Neuronal stem cell (in vitro differentiated cells): Measurements from ENCODE around the gene MACROD2.

Source experiments
- DNase-seq: peaks from one replicate; pipeline ENCODE4 v3.0.0-alpha.2; 2013; ENCODE audit warnings: low spot score
- H2AFZ ChIP-seq: one replicate; pipeline ENCODE4 v1.6.1; 2013; ENCODE audit warnings: mild to moderate bottlenecking, low read length, inconsistent platforms
- H2AK5ac ChIP-seq: 2 replicates; pipeline ENCODE4 v1.6.1; 2013; ENCODE audit warnings: low read depth, mild to moderate bottlenecking, inconsistent platforms, low read length, moderate library complexity, mixed read lengths
- H2BK120ac ChIP-seq: 2 replicates; pipeline ENCODE4 v1.6.1; 2013; ENCODE audit warnings: low read depth, mild to moderate bottlenecking, inconsistent platforms, low read length, moderate library complexity, mixed read lengths
- H2BK12ac ChIP-seq: one replicate; pipeline ENCODE4 v1.6.1; 2013; ENCODE audit warnings: low read length, inconsistent platforms
- H2BK15ac ChIP-seq: 2 replicates; pipeline ENCODE4 v1.6.1; 2013; ENCODE audit warnings: mild to moderate bottlenecking, low read length, inconsistent platforms, mixed read lengths
- H2BK5ac ChIP-seq: one replicate; pipeline ENCODE4 v1.6.1; 2013; ENCODE audit warnings: inconsistent platforms, mild to moderate bottlenecking, low read length, moderate library complexity
- H3K14ac ChIP-seq: one replicate; pipeline ENCODE4 v1.6.1; 2013; ENCODE audit warnings: low read length, inconsistent platforms
- H3K18ac ChIP-seq: 2 replicates; pipeline ENCODE4 v1.6.1; 2013; ENCODE audit warnings: low read length, inconsistent platforms
- H3K23ac ChIP-seq: 2 replicates; pipeline ENCODE4 v1.6.1; 2013; ENCODE audit warnings: low read depth, mild to moderate bottlenecking, mixed read lengths, low read length, inconsistent platforms; ENCODE audit not compliant: poor library complexity
- H3K27ac ChIP-seq: replicated peaks from 3 replicates; pipeline ENCODE4 v1.5.1; 2013; ENCODE audit warnings: low read length, inconsistent platforms
- H3K27me3 ChIP-seq, 3 experiments: 2 replicates each; pipeline ENCODE4 v1.6.1; 2013; ENCODE audit warnings: low read length in 3 of 3, mild to moderate bottlenecking in 2 of 3, inconsistent platforms in 1 of 3, low read depth in 1 of 3, mixed read lengths in 1 of 3, moderate library complexity in 1 of 3; ENCODE audit not compliant: control insufficient read depth in 3 of 3, insufficient read depth in 3 of 3
- H3K36me3 ChIP-seq, 2 donors: replicated peaks in 1 of 2; 2 replicates each; pipeline ENCODE4 v1.6.1; 2013; ENCODE audit warnings: low read length in 2 of 2; ENCODE audit not compliant: control insufficient read depth in 2 of 2, insufficient read depth in 2 of 2
- H3K4ac ChIP-seq: 2 replicates; pipeline ENCODE4 v1.6.1; 2013; ENCODE audit warnings: inconsistent platforms, mild to moderate bottlenecking, low read length, moderate library complexity
- H3K4me1 ChIP-seq, 2 donors: 1 replicate in 1 of 2; 2 replicates in 1 of 2; pipeline ENCODE4 v1.6.1; 2013; ENCODE audit warnings: low read length in 2 of 2, low read depth in 1 of 2; ENCODE audit not compliant: control insufficient read depth in 2 of 2, insufficient read depth in 1 of 2
- H3K4me2 ChIP-seq: one replicate; pipeline ENCODE4 v1.6.1; 2013; ENCODE audit warnings: mild to moderate bottlenecking, low read length, inconsistent platforms; ENCODE audit not compliant: insufficient read depth, poor library complexity, severe bottlenecking
- H3K4me3 ChIP-seq, 2 donors: 2 replicates each; pipeline ENCODE4 v1.5.1; 2013; ENCODE audit warnings: low read length in 2 of 2, mild to moderate bottlenecking in 2 of 2, inconsistent platforms in 1 of 2, moderate library complexity in 1 of 2
- H3K79me1 ChIP-seq: one replicate; pipeline ENCODE4 v1.6.1; 2013; ENCODE audit warnings: low read depth, mild to moderate bottlenecking, inconsistent platforms, low read length, moderate library complexity
- H3K9ac ChIP-seq: one replicate; pipeline ENCODE4 v1.6.1; 2013; ENCODE audit warnings: mild to moderate bottlenecking, low read depth, low read length, inconsistent platforms; ENCODE audit not compliant: poor library complexity
- H3K9me3 ChIP-seq, 2 donors: replicated peaks in 1 of 2; 2 replicates each; pipeline versions ENCODE3 to v1.6.1; 2013; ENCODE audit warnings: low read length in 2 of 2, mild to moderate bottlenecking in 2 of 2, inconsistent platforms in 1 of 2, low read depth in 1 of 2, mixed read lengths in 1 of 2, moderate library complexity in 1 of 2; ENCODE audit not compliant: control insufficient read depth in 2 of 2, insufficient read depth in 1 of 2
- H4K8ac ChIP-seq: one replicate; pipeline ENCODE4 v1.6.1; 2013; ENCODE audit warnings: low read depth, mild to moderate bottlenecking, inconsistent platforms, low read length, moderate library complexity
- H4K91ac ChIP-seq: one replicate; pipeline ENCODE4 v1.6.1; 2013; ENCODE audit warnings: low read length, low read depth, mild to moderate bottlenecking, inconsistent platforms; ENCODE audit not compliant: poor library complexity
- WGBS, 2 donors: extraction: QIAGEN DNeasy Blood & Tissue Kit; methylation state at CpG; one replicate each; pipeline ENCODE4 v1.1.7; 2013; ENCODE audit warnings: missing lambda C conversion rate in 2 of 2, mixed read lengths in 1 of 2; ENCODE audit not compliant: insufficient read length in 2 of 2, insufficient replicate concordance in 1 of 2; ENCODE audit errors: extremely low coverage in 2 of 2; 5-methylcytosine and 5-hydroxymethylcytosine counted together

MACROD2 gene

GRCh38 chr20:15091421-15092037 lies 1096.2 kb downstream of the MACROD2 start:
- Histone ChIP-seq H3K4me1 (no peaks in the 10 kb centered on the region), H2AFZ (no peak overlapping the region), H3K18ac (no peak overlapping the region), H2BK12ac (no peak overlapping the region), H3K4ac (no peak overlapping the region), H3K9ac (no peak overlapping the region), H3K9me3 (no peaks in the 10 kb centered on the region), H3K27me3 (no peaks in the 10 kb centered on the region), H3K4me3 (no peak overlapping the region), H2BK120ac (no peak overlapping the region), H2AK5ac (no peak overlapping the region), H3K4me2 (no peak overlapping the region), H3K14ac (no peak overlapping the region), H2BK15ac (no peak overlapping the region), H3K36me3 (no peaks in the 10 kb centered on the region), H3K27ac (no peak overlapping the region), H3K79me1 (no peaks in the 10 kb centered on the region), H4K91ac (no peak overlapping the region), H4K8ac (no peak overlapping the region), H3K23ac (no peak overlapping the region), H2BK5ac (no peak overlapping the region)
- WGBS, 2 donors = no CpG with 5 or more reads among the region's 4 CpGs
- DNase-seq = no peak

- no peak overlapping the region for H3K4me2 ChIP-seq
- DNase-seq = no peak
- no peaks in the 10 kb centered on the region for H3K4me1 ChIP-seq
- H3K4ac ChIP-seq = no peak overlapping the region
- no peak overlapping the region for H4K8ac ChIP-seq
- no peak overlapping the region for H4K91ac ChIP-seq
- H3K23ac ChIP-seq = no peak overlapping the region
- H2BK12ac ChIP-seq = no peak overlapping the region
- H3K18ac ChIP-seq = no peak overlapping the region
- H3K14ac ChIP-seq = no peak overlapping the region
- whole genome bisulfite sequencing, 2 donors = no CpG with 5 or more reads among the region's 4 CpGs
- H3K4me3 ChIP-seq = no peak overlapping the region
- H2BK5ac ChIP-seq = no peak overlapping the region
- no peak overlapping the region for H2AK5ac ChIP-seq
- peaks cover 0 to 2% of the 10 kb centered on the region in 2 donors for H3K9me3 ChIP-seq
- H3K9ac ChIP-seq = no peak overlapping the region
- H3K27me3 ChIP-seq = no peaks in the 10 kb centered on the region
- H3K79me1 ChIP-seq = no peaks in the 10 kb centered on the region
- no peak overlapping the region for H3K27ac ChIP-seq
- H3K36me3 ChIP-seq = no peaks in the 10 kb centered on the region
- no peak overlapping the region for H2BK15ac ChIP-seq
- no peak overlapping the region for H2AFZ ChIP-seq
- H2BK120ac ChIP-seq = no peak overlapping the region
Measured at GRCh38 chr20:15098351-15098750, 1103.0 kb downstream of the MACROD2 start.

DNA sequence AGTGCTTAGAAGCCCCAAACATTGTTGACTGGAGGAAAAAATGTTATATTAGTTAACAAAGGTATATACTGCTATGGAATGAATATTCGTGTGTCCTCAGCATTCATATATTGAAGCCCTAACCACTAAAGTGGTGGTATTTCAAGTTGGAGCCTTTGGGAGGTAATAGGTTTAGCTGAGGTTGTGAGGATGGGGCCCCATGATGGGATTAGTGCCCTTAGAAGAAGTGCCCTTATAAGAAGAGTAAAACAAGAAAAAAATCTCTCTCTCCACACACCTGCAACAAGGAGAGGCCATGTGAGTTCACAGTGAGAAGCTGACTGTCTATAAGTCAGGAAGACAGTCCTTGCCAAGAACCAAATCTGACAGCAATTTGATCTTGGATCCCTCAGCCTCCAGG lies 1103.8 kb downstream of the MACROD2 start:
- Histone ChIP-seq H3K4me1 (no peaks in the 10 kb centered on the region), H2BK120ac (no peak overlapping the region)
- no CpG with 5 or more reads among the region's 1 CpG for WGBS, 2 donors

GRCh38 chr20:15100506-15101160 lies 1105.3 kb downstream of the MACROD2 start:
- Histone ChIP-seq H3K4me2 (no peak overlapping the region), H3K9me3 (peaks cover 0 to 2% of the 10 kb centered on the region in 2 donors), H3K18ac (no peak overlapping the region), H3K27ac (no peak overlapping the region), H2AFZ (no peak overlapping the region), H2BK5ac (no peak overlapping the region), H3K14ac (no peak overlapping the region), H2BK15ac (no peak overlapping the region), H2BK120ac (no peak overlapping the region), H4K91ac (no peak overlapping the region), H4K8ac (no peak overlapping the region), H3K79me1 (no peaks in the 10 kb centered on the region), H3K4me1 (no peaks in the 10 kb centered on the region), H3K27me3 (no peaks in the 10 kb centered on the region), H2AK5ac (no peak overlapping the region), H3K23ac (no peak overlapping the region), H3K4me3 (no peak overlapping the region), H3K9ac (no peak overlapping the region), H2BK12ac (no peak overlapping the region), H3K36me3 (no peaks in the 10 kb centered on the region), H3K4ac (no peak overlapping the region)
- no peak for DNase-seq

More for the DNA sequence above, 1103.8 kb downstream of the MACROD2 start:
- H4K8ac ChIP-seq = no peak overlapping the region
- no peak overlapping the region for H3K4me2 ChIP-seq
- H3K36me3 ChIP-seq = no peaks in the 10 kb centered on the region
- no peak overlapping the region for H3K4me3 ChIP-seq
- H3K18ac ChIP-seq = no peak overlapping the region
- H2BK15ac ChIP-seq = no peak overlapping the region
- peaks cover 0 to 2% of the 10 kb centered on the region in 2 donors for H3K9me3 ChIP-seq
- no peak overlapping the region for H2AFZ ChIP-seq
- H2AK5ac ChIP-seq = no peak overlapping the region
- no peak overlapping the region for H3K27ac ChIP-seq
- H3K27me3 ChIP-seq = no peaks in the 10 kb centered on the region
- H3K4ac ChIP-seq = no peak overlapping the region
- H3K14ac ChIP-seq = no peak overlapping the region
- no peaks in the 10 kb centered on the region for H3K79me1 ChIP-seq
- H4K91ac ChIP-seq = no peak overlapping the region
- no peak for DNase-seq
- H2BK5ac ChIP-seq = no peak overlapping the region
- no peak overlapping the region for H3K23ac ChIP-seq
- H3K9ac ChIP-seq = no peak overlapping the region
- no peak overlapping the region for H2BK12ac ChIP-seq
